SK-N-SH (cell line): ENCODE results near the gene CETP. TPM values are rescaled to one million over a fixed set of nuclear protein-coding genes. Genes with fewer than 3 reads are reported as not detected.
"Not testable (repeated sequence)": the region's sequence is repeated elsewhere in the genome, so short reads cannot be mapped to it uniquely, and the experiment has no call there.

Experiments used
- CTCF ChIA-PET: fragments of 300-600, 350-600 bp; formaldehyde crosslinking; extraction: SDS; loops from one replicate; lab custom pipeline; 2021; lab: Yijun Ruan, JAX
- POLR2A ChIA-PET: fragments of 350-600 bp; sonication (Branson Sonifier 250); formaldehyde crosslinking; extraction: SDS; loops from one replicate; lab custom pipeline; 2020; ENCODE audit warnings: antibody characterized with exemption, inconsistent platforms; lab: Yijun Ruan, JAX
- DNase-seq: peaks from one replicate; pipeline ENCODE4 v3.0.0; 2012
- H2AFZ ChIP-seq: fragments of 200-600 bp; sonication (generic); 2 replicates; pipeline ENCODE4 v1.8.1; 2016; ENCODE audit warnings: antibody characterized with exemption, mild to moderate bottlenecking, low read depth
- H3F3A ChIP-seq: fragments of 200-600 bp; sonication (generic); replicated peaks from 2 replicates; pipeline ENCODE3; 2016; ENCODE audit warnings: antibody characterized with exemption, mild to moderate bottlenecking; ENCODE audit not compliant: insufficient read depth
- H3K27ac ChIP-seq, 2 experiments: fragments of 200-500 bp in 1 of 2; fragments of 200-600 bp in 1 of 2; sonication (Bioruptor generic) in 1 of 2; sonication (generic), shearing (Covaris generic) in 1 of 2; 2 replicates each; pipeline versions ENCODE4 v1.5.1 to v1.6.1; 2014 to 2016; ENCODE audit warnings: low read depth in 2 of 2, inconsistent platforms in 1 of 2, low read length in 1 of 2, mild to moderate bottlenecking in 1 of 2, mixed read lengths in 1 of 2
- H3K27me3 ChIP-seq: fragments of 200-600 bp; sonication (generic), shearing (Covaris generic); 2 replicates; pipeline ENCODE4 v1.6.1; 2016; ENCODE audit warnings: mixed run types; ENCODE audit not compliant: insufficient read depth
- H3K36me3 ChIP-seq, 2 experiments: fragments of 200-500 bp in 1 of 2; fragments of 200-600 bp in 1 of 2; sonication (Bioruptor generic) in 1 of 2; sonication (generic) in 1 of 2; replicated peaks in 1 of 2; 2 replicates each; pipeline versions ENCODE3 to v1.5.1; 2014 to 2016; ENCODE audit warnings: low read length in 1 of 2, mild to moderate bottlenecking in 1 of 2; ENCODE audit not compliant: insufficient read depth in 2 of 2, control insufficient read depth in 1 of 2
- H3K4me1 ChIP-seq, 2 experiments: fragments of 200-500 bp in 1 of 2; fragments of 200-600 bp in 1 of 2; sonication (Bioruptor generic) in 1 of 2; sonication (generic), shearing (Covaris generic) in 1 of 2; 2 replicates each; pipeline versions ENCODE4 v1.5.1 to v1.6.1; 2014 to 2016; ENCODE audit warnings: low read depth in 1 of 2, low read length in 1 of 2, mixed run types in 1 of 2; ENCODE audit not compliant: insufficient read depth in 2 of 2, control insufficient read depth in 1 of 2
- H3K4me2 ChIP-seq: fragments of 200-600 bp; sonication (generic), shearing (Covaris generic); 2 replicates; pipeline ENCODE4 v1.6.1; 2017; ENCODE audit warnings: mixed run types
- H3K4me3 ChIP-seq, 2 experiments: fragments of 200-500 bp in 1 of 2; fragments of 200-600 bp in 1 of 2; sonication (Bioruptor generic) in 1 of 2; sonication (generic), shearing (Covaris generic) in 1 of 2; 2 replicates each; pipeline versions ENCODE4 v1.5.1 to v1.8.1; 2014 to 2016; ENCODE audit warnings: low read depth in 2 of 2, inconsistent platforms in 1 of 2, low read length in 1 of 2, mild to moderate bottlenecking in 1 of 2, mixed read lengths in 1 of 2, moderate library complexity in 1 of 2
- H3K79me2 ChIP-seq: fragments of 200-600 bp; sonication (generic); 2 replicates; pipeline ENCODE4 v1.8.1; 2017; ENCODE audit warnings: mild to moderate bottlenecking; ENCODE audit not compliant: insufficient read depth
- H3K9ac ChIP-seq: fragments of 200-600 bp; sonication (generic); 2 replicates; pipeline ENCODE4 v1.6.1; 2017; ENCODE audit warnings: mixed run types
- H3K9me2 ChIP-seq: fragments of 200-600 bp; sonication (generic); 2 replicates; pipeline ENCODE4 v1.6.1; 2017; ENCODE audit warnings: mixed run types
- H3K9me3 ChIP-seq: fragments of 200-600 bp; sonication (generic); 2 replicates; pipeline ENCODE4 v1.6.1; 2017; ENCODE audit warnings: mixed run types, mild to moderate bottlenecking, moderate library complexity
- H4K20me1 ChIP-seq: fragments of 200-600 bp; sonication (generic); 2 replicates; pipeline ENCODE4 v1.6.1; 2017; ENCODE audit warnings: mild to moderate bottlenecking, mixed run types; ENCODE audit not compliant: insufficient read depth
- CHD2 ChIP-seq: fragments of 150-350 bp; IDR thresholded peaks from 2 replicates; pipeline ENCODE4 v1.6.1; 2018; ENCODE audit warnings: low read length; ENCODE audit not compliant: partially characterized antibody
- SIN3A ChIP-seq: IDR thresholded peaks from 2 replicates; pipeline ENCODE4 v1.6.1; 2012; ENCODE audit warnings: low read depth, mild to moderate bottlenecking, low read length, moderate library complexity, borderline replicate concordance
- TCF12 ChIP-seq: IDR thresholded peaks from 2 replicates; pipeline ENCODE4 v1.4.0; 2012
- YY1 ChIP-seq: IDR thresholded peaks from 2 replicates; pipeline ENCODE4 v1.4.0; 2012; ENCODE audit warnings: low read depth, mild to moderate bottlenecking
- WGBS: methylation state at CpG from one replicate; pipeline ENCODE4 v1.1.6; 2017; ENCODE audit warnings: low lambda C conversion rate; 5-methylcytosine and 5-hydroxymethylcytosine counted together
- polyA plus RNA-seq, 3 experiments: library from polyadenylated mRNA; depleted of rRNA; stranded (reverse); fragments of >200 nt; gene quantifications; 2 replicates each; pipeline ENCODE4 v1.2.3, GENCODE V29; 2012

The CETP gene
- polyA plus RNA-seq, 1 of the 3 experiments (the other 2 are of a cell fraction), result not detected

GRCh38 chr16:56932721-56933619 is 28.8 kb upstream of the CETP start (continued):
- TF ChIP-seq SIN3A, result peak; percentile 97
- TF ChIP-seq YY1, result peak; percentile 65; the same call in 1 of the 2 replicates

GRCh38 chr16:56933828-56934598 is 27.7 kb upstream of the CETP start:
- no peaks in the 10 kb centered on the region for H3K9me3 ChIP-seq
- no peaks in the 10 kb centered on the region for H3K27me3 ChIP-seq
- TF ChIP-seq CHD2 (no peak), TCF12 (0 out of 2 replicates have a peak, but pooled peaks have one; percentile 6)
- no peaks in the 10 kb centered on the region for H3K9me2 ChIP-seq
- no peak for DNase-seq
- peaks cover 14% of the 10 kb centered on the region for H3F3A ChIP-seq
- H3K27ac ChIP-seq, result peak overlapping the region in 1 of 2 experiments; percentile 90; a peak in 2 of 4 replicates
- POLR2A ChIA-PET, result interaction anchor here (0.9 to 5.8 kb wide), 4 partner anchors 10 to 69 kb away, joined by 3 to 43 read pairs (median 4); partner anchors contain the start of gene SLC12A3
- H3K4me2 ChIP-seq, result peak overlapping the region; percentile 66
- no peak overlapping the region for H2AFZ ChIP-seq
- peaks cover 55% of the 10 kb centered on the region for H4K20me1 ChIP-seq
- H3K4me1 ChIP-seq, result peaks cover 18 to 32% of the 10 kb centered on the region in 2 experiments; a peak in 3 of 4 replicates
- peak overlapping the region; percentile 88 for H3K9ac ChIP-seq
- CTCF ChIA-PET, result interaction anchor here (0.9 to 3.6 kb wide), 6 partner anchors 30 to 141 kb away, joined by 3 to 21 read pairs (median 4); no protein-coding TSS in a partner anchor
- H3K4me3 ChIP-seq, result peak overlapping the region; percentile 84 to 99
- peaks cover 69% of the 10 kb centered on the region for H3K79me2 ChIP-seq
- WGBS, result 46% methylated on average over 8 of the region's 8 CpGs
- peaks cover 41 to 46% of the 10 kb centered on the region in 2 experiments for H3K36me3 ChIP-seq

GRCh38 chr16:56934599-56935145 is 27.1 kb upstream of the CETP start:
- Histone ChIP-seq H3K36me3 (peaks cover 47 to 53% of the 10 kb centered on the region in 2 experiments), H3F3A (peaks cover 14% of the 10 kb centered on the region), H3K9ac (peak overlapping the region; percentile 88; the same call in 1 of the 2 replicates), H3K4me2 (peak overlapping the region; percentile 66), H3K4me3 (peak overlapping the region; percentile 84 to 99), H3K79me2 (peaks cover 75% of the 10 kb centered on the region), H4K20me1 (peaks cover 62% of the 10 kb centered on the region), H3K4me1 (peaks cover 18 to 32% of the 10 kb centered on the region in 2 experiments; a peak in 3 of 4 replicates)
- H3K27me3 ChIP-seq, H2AFZ ChIP-seq, H3K9me3 ChIP-seq, H3K27ac ChIP-seq, H3K9me2 ChIP-seq, DNase-seq: not testable (repeated sequence)
- 98% methylated on average over 8 of the region's 8 CpGs for WGBS
- ChIA-PET POLR2A (interaction anchor here (1.4 to 5.8 kb wide), 2 partner anchors 9 to 59 kb away, joined by 4 to 43 read pairs; no protein-coding TSS in a partner anchor), CTCF (interaction anchor here (0.7 to 3.6 kb wide), 5 partner anchors 60 to 141 kb away, joined by 3 to 21 read pairs (median 6); no protein-coding TSS in a partner anchor)
